Activated naive CD4-positive, alpha-beta T cell treated with anti-CD3 and anti-CD28 coated beads, Interleukin-2, amount 10 ng/mL, durations not matched to agents 7 days and 5 days (primary cell): Measurements from ENCODE around the gene CLDN18.

ENCODE experiments used
- CTCF ChIA-PET: fragments of 350-600 bp; sonication (Branson Sonifier 250); formaldehyde crosslinking; loops from one replicate; lab custom pipeline; 2021; ENCODE audit warnings: antibody characterized with exemption; lab: Charles Lee
- DNase-seq: peaks from one replicate; pipeline ENCODE4 v3.0.0-alpha.2; 2020
- H3K27ac Mint-ChIP-seq: one replicate; pipeline ENCODE4 v1.8.0; 2021; ENCODE audit warnings: mild to moderate bottlenecking, moderate library complexity, mixed read lengths
- H3K27me3 Mint-ChIP-seq: one replicate; pipeline ENCODE4 v1.8.0; 2021; ENCODE audit warnings: mild to moderate bottlenecking, mixed read lengths
- H3K36me3 Mint-ChIP-seq: one replicate; pipeline ENCODE4 v1.8.0; 2021; ENCODE audit warnings: mixed read lengths
- H3K4me1 Mint-ChIP-seq: one replicate; pipeline ENCODE4 v1.8.0; 2021; ENCODE audit warnings: mixed read lengths
- H3K4me3 Mint-ChIP-seq: one replicate; pipeline ENCODE4 v1.8.0; 2021; ENCODE audit warnings: mild to moderate bottlenecking, moderate library complexity, mixed read lengths
- H3K9me3 Mint-ChIP-seq: one replicate; pipeline ENCODE4 v1.8.0; 2021; ENCODE audit warnings: mixed read lengths

The CLDN18 gene

GRCh38 chr3:138009476-138010272, at the start of gene CLDN18:
TSS of gene CLDN18 (plus strand) at chr3:138010165. CDS start at chr3:138010226, 61 bp downstream.
- CTCF ChIA-PET = no interaction called here
- Mint-ChIP-seq H3K4me1 (no peaks in the 10 kb centered on the region), H3K36me3 (no peaks in the 10 kb centered on the region), H3K9me3 (no peaks in the 10 kb centered on the region), H3K4me3 (no peak within 1 kb of the TSS), H3K27ac (no peak within 1 kb of the TSS), H3K27me3 (peaks cover 8% of the 10 kb centered on the region)
- DNase-seq = no peak

GRCh38 chr3:137962251-137962650, 47.7 kb upstream of the CLDN18 start:
- no peak overlapping the region for H3K27ac Mint-ChIP-seq
- no peaks in the 10 kb centered on the region for H3K36me3 Mint-ChIP-seq
- H3K9me3 Mint-ChIP-seq = no peaks in the 10 kb centered on the region
- H3K27me3 Mint-ChIP-seq = peaks cover 7% of the 10 kb centered on the region
- CTCF ChIA-PET = interaction anchor here (0.7 kb wide), 1 partner anchor 19 kb away, joined by 3 read pairs; no protein-coding TSS in a partner anchor
- H3K4me3 Mint-ChIP-seq = no peak overlapping the region
- DNase-seq = no peak
- H3K4me1 Mint-ChIP-seq = no peaks in the 10 kb centered on the region

- no peak overlapping the region for H3K27ac Mint-ChIP-seq
- no peak overlapping the region for H3K4me3 Mint-ChIP-seq
- no peaks in the 10 kb centered on the region for H3K36me3 Mint-ChIP-seq
- CTCF ChIA-PET = no interaction called here
- no peaks in the 10 kb centered on the region for H3K4me1 Mint-ChIP-seq
- no peak for DNase-seq
- H3K27me3 Mint-ChIP-seq = peaks cover 7% of the 10 kb centered on the region
- no peaks in the 10 kb centered on the region for H3K9me3 Mint-ChIP-seq
Measured at GRCh38 chr3:137963463-137963862, 46.5 kb upstream of the CLDN18 start.

GRCh38 chr3:137970914-137971831, 38.8 kb upstream of the CLDN18 start:
- Mint-ChIP-seq H3K36me3 (no peaks in the 10 kb centered on the region), H3K4me1 (no peaks in the 10 kb centered on the region), H3K27ac (no peak overlapping the region), H3K4me3 (no peak overlapping the region), H3K27me3 (peaks cover 14% of the 10 kb centered on the region), H3K9me3 (no peaks in the 10 kb centered on the region)
- peak; percentile 73 for DNase-seq
- CTCF ChIA-PET = interaction anchor here (0.5 to 3.4 kb wide), 8 partner anchors 13 to 939 kb away, joined by 3 to 11 read pairs (median 3); no protein-coding TSS in a partner anchor

- Mint-ChIP-seq H3K27ac (no peak overlapping the region), H3K9me3 (no peaks in the 10 kb centered on the region), H3K27me3 (peaks cover 14% of the 10 kb centered on the region), H3K36me3 (no peaks in the 10 kb centered on the region), H3K4me1 (no peaks in the 10 kb centered on the region), H3K4me3 (no peak overlapping the region)
- CTCF ChIA-PET = interaction anchor here (1.0 to 3.4 kb wide), 2 partner anchors 21 to 866 kb away, joined by 3 to 11 read pairs; no protein-coding TSS in a partner anchor
- no peak for DNase-seq
Measured at GRCh38 chr3:137972396-137972795, 37.6 kb upstream of the CLDN18 start.

GRCh38 chr3:137978328-137978727, 31.6 kb upstream of the CLDN18 start:
- Mint-ChIP-seq H3K27ac (no peak overlapping the region), H3K9me3 (no peaks in the 10 kb centered on the region)
- CTCF ChIA-PET = no interaction called here

GRCh38 chr3:137987723-137988122, 22.2 kb upstream of the CLDN18 start:
- Mint-ChIP-seq H3K9me3 (no peaks in the 10 kb centered on the region), H3K4me1 (no peaks in the 10 kb centered on the region), H3K36me3 (no peaks in the 10 kb centered on the region), H3K27me3 (peaks cover 4% of the 10 kb centered on the region), H3K27ac (no peak overlapping the region), H3K4me3 (no peak overlapping the region)
- no peak for DNase-seq
- CTCF ChIA-PET = no interaction called here

More at GRCh38 chr3:137978328-137978727, 31.6 kb upstream of the CLDN18 start:
- H3K4me1 Mint-ChIP-seq = no peaks in the 10 kb centered on the region
- no peaks in the 10 kb centered on the region for H3K36me3 Mint-ChIP-seq
- no peak for DNase-seq
- H3K4me3 Mint-ChIP-seq = no peak overlapping the region
- H3K27me3 Mint-ChIP-seq = no peaks in the 10 kb centered on the region

- peaks cover 4% of the 10 kb centered on the region for H3K27me3 Mint-ChIP-seq
- no peak overlapping the region for H3K27ac Mint-ChIP-seq
- H3K4me1 Mint-ChIP-seq = no peaks in the 10 kb centered on the region
- H3K9me3 Mint-ChIP-seq = no peaks in the 10 kb centered on the region
- CTCF ChIA-PET = no interaction called here
- no peak for DNase-seq
- H3K36me3 Mint-ChIP-seq = no peaks in the 10 kb centered on the region
- no peak overlapping the region for H3K4me3 Mint-ChIP-seq
Measured at GRCh38 chr3:137988152-137988551, 21.8 kb upstream of the CLDN18 start.

- Mint-ChIP-seq H3K27ac (no peak overlapping the region), H3K4me1 (no peaks in the 10 kb centered on the region), H3K4me3 (no peak overlapping the region), H3K27me3 (peaks cover 4% of the 10 kb centered on the region), H3K36me3 (no peaks in the 10 kb centered on the region), H3K9me3 (peaks cover 2% of the 10 kb centered on the region)
- DNase-seq = no peak
- CTCF ChIA-PET = interaction anchor here (0.6 kb wide), 1 partner anchor 1094 kb away, joined by 3 read pairs; no protein-coding TSS in a partner anchor
Measured at GRCh38 chr3:137988982-137989381, 21.0 kb upstream of the CLDN18 start.

- Mint-ChIP-seq H3K4me1 (no peaks in the 10 kb centered on the region), H3K27ac (no peak overlapping the region), H3K4me3 (no peak overlapping the region), H3K9me3 (peaks cover 6% of the 10 kb centered on the region), H3K27me3 (peaks cover 4% of the 10 kb centered on the region), H3K36me3 (no peaks in the 10 kb centered on the region)
- CTCF ChIA-PET = no interaction called here
- DNase-seq = no peak
Measured at GRCh38 chr3:137990427-137990826, 19.5 kb upstream of the CLDN18 start.

- H3K9me3 Mint-ChIP-seq = peaks cover 6% of the 10 kb centered on the region
- no peak overlapping the region for H3K27ac Mint-ChIP-seq
- CTCF ChIA-PET = no interaction called here
- H3K4me1 Mint-ChIP-seq = no peaks in the 10 kb centered on the region
- DNase-seq = no peak
- H3K4me3 Mint-ChIP-seq = no peak overlapping the region
- peaks cover 4% of the 10 kb centered on the region for H3K27me3 Mint-ChIP-seq
- no peaks in the 10 kb centered on the region for H3K36me3 Mint-ChIP-seq
Measured at GRCh38 chr3:137992592-137992991, 17.4 kb upstream of the CLDN18 start.

GRCh38 chr3:137998121-137999042, 11.6 kb upstream of the CLDN18 start:
- Mint-ChIP-seq H3K27ac (no peak overlapping the region), H3K27me3 (no peaks in the 10 kb centered on the region), H3K4me1 (no peaks in the 10 kb centered on the region), H3K9me3 (peaks cover 6% of the 10 kb centered on the region), H3K4me3 (no peak overlapping the region), H3K36me3 (no peaks in the 10 kb centered on the region)
- CTCF ChIA-PET = no interaction called here
- no peak for DNase-seq

GRCh38 chr3:138003069-138003468, 6.9 kb upstream of the CLDN18 start:
- Mint-ChIP-seq H3K27ac (no peak overlapping the region), H3K4me3 (no peak overlapping the region), H3K36me3 (no peaks in the 10 kb centered on the region), H3K4me1 (no peaks in the 10 kb centered on the region), H3K9me3 (no peaks in the 10 kb centered on the region), H3K27me3 (no peaks in the 10 kb centered on the region)
- CTCF ChIA-PET = no interaction called here
- DNase-seq = no peak
